B cell (primary cell): ENCODE results near the gene UPK3A.

Experiments used
- CTCF ChIP-seq: fragments of 200-600 bp; IDR thresholded peaks from one replicate; pipeline ENCODE4 v1.8.0; 2022; ENCODE audit warnings: antibody characterized with exemption, mild to moderate bottlenecking
- EZH2 ChIP-seq: IDR thresholded peaks from 2 replicates; pipeline ENCODE4 v1.6.1; 2012; ENCODE audit warnings: borderline replicate concordance, low read depth, mild to moderate bottlenecking, moderate library complexity, low read length; ENCODE audit not compliant: insufficient read depth, poor library complexity, severe bottlenecking

GRCh38 chr22:45261407-45262088, 23.2 kb upstream of the UPK3A start:
- TF ChIP-seq EZH2 (no peak), CTCF (no peak)
